ENCODE measurements around the gene CNOT8.

CNOT8 gene

DNA sequence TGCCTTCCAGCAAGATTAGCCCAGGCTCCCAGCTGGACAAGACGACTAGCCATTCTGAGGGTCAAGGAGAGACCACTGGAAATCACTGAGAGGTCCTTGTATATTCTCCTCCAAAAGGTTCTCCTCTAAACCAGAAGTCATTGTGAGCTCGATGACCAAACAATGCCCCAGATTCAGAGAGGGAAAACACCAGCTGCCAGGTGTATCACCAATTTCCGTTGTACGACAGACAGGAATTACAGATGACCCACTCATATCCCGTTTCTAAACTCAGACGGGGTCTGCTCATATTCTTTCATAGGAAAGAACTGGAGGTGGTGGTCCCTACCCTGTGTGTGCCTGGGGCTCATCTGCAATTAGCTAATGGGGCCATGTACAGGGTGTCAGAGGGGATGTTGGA, 22.2 kb upstream of the CNOT8 start:
- DNase-seq = no peak

DNA sequence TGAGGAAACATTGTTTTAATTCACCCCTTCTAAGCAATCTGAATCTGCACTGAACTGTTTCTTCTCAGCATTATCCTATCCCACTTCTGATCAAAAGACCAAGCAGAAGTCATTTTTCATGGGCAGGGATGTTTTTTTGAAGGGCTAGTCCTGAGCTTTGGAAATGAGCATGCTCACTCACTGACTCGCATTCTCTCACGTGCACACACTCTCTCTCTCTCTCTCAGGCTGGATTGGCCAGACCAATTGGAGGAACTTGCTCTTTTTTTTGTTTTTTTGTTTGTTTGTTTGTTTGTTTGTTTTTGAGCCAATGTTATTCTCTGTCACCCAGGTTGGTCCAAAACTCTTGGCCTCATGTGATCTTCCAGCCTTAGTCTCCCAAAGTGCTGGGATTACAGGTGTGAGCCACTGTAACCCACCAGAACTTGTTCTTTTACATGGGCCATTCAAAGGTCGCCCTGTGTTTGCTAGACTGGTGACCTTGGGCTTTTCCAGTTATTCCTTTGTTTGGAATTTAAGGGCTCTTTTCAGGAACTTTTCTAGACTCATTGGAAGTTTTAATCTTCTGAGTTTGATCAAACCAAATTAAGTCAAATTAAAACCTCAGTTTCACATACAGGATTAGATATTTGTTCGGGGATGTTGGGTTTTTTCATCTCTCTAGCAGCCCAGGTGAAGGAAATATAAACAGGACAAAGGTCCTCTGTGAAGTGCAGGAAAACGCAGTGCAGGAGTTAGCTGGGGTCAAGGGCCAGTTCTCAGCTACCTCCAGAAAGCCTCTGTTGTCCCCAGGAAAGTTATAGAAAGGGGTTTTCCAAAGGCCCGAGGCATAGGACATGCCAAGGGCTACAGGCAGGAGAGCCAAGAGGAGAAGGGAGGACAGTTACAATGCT, 21.2 kb upstream of the CNOT8 start:
- DNase-seq = no peak

GRCh38 chr5:154840435-154841272, 17.8 kb upstream of the CNOT8 start:
- no peak for DNase-seq

- no peak for DNase-seq
These were observed 17.2 kb upstream of the CNOT8 start for GRCh38 chr5:154841273-154841661.

DNA sequence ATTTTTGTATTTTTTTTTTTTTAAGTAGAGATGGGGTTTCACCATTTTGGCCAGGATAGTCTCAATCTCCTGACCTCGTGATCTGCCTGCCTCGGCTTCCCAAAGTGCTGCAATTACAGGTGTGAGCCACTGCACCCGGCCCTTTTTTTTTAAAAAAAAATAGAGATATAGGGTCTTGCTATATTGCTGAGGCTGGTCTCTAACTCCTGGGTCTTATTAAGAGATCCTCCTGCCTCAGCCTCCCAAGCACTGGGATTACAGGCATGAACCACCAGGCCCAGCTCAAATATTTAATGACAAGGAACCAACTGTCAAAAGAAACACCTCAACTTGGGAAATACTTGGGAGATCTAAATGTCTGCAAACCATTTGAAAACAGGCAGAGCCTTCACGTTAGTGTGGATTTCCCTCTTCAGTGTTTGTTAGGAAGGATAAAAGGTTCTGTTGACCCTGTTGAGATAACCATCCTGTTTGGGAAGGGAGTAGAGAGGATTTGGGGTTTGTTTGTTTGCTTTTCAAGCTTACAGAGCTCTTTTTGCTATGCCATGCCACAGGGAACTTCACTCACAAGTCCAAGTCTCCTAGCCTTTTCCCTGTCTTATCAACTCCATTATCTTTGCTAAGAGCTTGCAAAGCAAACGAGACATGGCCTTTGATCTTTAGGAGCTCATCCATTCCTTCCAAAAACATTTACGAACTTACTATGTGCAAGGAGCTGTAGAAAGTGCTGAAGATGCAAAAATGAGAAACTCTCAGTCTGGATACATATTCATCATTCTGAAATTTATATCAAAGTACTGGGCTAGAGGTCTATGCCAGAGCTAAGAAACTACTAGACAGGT, 15.5 kb upstream of the CNOT8 start:
- no peak for DNase-seq

DNA sequence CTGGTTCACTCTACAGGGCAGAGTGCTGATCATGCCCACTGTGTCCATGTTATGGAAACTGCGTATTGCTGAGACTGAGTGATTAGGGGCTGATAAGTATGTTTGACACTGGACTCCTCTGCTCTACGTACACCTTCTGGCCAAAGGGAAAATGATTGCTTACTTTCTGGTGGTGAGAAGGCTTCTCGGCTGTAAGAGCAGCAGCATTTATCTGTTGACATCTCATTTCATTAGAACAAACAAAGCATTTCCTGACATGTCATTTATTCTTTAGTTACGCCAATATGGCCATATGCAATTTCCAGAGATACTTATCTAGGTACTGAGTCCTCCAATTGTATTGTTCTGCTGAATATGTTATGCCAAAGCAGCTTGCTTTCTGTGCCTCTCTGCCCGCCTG, 13.6 kb upstream of the CNOT8 start:
- no peak for DNase-seq

GRCh38 chr5:154849264-154849785, 9.1 kb upstream of the CNOT8 start:
- DNase-seq = no peak

- no peak for DNase-seq
These were observed 8.6 kb upstream of the CNOT8 start for GRCh38 chr5:154849791-154850201.

GRCh38 chr5:154850255-154851062, 8.0 kb upstream of the CNOT8 start, which contains the start of gene FAXDC2:
FAXDC2 (minus strand) TSS chr5:154850603; CDS start chr5:154838178, 12,425 bp downstream.
- DNase-seq = no peak

DNA sequence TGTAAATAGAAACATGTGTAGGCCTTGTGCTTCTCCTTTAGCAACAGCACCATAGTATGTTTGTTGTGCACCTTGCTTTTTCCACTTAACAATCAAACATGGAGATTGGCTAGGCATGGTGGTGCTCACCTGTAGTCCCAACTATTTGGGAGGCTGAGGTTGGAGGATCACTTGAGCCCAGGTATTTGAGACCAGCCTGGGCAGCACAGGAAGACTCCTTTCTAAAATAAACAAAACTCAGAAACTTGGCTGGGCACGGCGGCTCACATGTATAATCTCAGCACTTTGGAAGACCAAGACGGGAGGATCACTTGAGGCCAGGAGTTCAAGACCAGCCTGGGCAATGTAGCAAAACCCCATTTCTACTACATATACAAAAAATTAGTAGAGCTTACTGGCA, 7.1 kb upstream of the CNOT8 start:
- DNase-seq = no peak

- DNase-seq = peak; percentile 75 to 85
These were observed 714 bp upstream of the CNOT8 start for GRCh38 chr5:154857530-154858296.

DNA sequence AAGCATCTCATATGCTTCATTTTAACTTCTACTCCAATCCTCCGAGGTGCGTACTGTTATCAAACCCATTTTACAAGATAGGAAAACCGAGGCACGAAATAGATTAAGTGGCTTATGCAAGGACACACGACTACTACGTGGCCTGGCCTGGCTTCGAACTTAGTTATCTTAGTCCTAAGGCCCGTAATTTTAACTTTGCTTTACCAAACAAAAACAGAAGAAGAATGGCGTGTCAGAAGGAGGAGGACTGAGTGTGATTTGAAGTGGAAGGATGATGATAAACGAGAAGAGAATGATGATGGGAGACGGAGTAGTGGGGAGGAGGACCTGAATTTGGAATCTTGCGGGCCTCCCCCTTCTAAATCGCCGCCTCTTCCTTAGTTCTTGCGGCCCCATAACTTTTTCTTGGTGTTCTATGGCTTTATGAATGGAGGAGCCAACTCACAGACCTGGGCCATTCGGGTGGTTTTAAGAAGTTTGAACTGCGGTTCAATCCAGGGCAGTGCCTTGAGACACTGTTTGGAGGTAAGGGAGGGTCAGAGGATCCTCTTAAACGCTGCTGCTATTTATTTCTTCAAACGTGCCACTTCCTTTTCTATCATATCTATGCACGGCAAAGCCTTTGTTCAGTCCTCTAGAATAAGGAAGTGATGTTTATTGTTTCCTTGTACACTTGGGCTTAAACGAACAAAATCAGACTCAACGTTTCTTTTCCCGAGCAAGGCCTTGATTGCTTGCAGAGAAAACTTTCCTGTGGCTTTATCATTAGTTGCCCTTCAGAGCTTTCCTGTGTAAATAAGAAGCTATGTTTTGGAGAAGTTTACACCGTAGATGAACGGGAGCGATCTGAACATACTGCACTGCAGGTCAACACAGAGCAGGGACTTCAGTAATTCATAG, 795 bp downstream of the CNOT8 start:
- no peak for DNase-seq

- no peak for DNase-seq
These were observed 1.7 kb downstream of the CNOT8 start for GRCh38 chr5:154860123-154860522.

DNA sequence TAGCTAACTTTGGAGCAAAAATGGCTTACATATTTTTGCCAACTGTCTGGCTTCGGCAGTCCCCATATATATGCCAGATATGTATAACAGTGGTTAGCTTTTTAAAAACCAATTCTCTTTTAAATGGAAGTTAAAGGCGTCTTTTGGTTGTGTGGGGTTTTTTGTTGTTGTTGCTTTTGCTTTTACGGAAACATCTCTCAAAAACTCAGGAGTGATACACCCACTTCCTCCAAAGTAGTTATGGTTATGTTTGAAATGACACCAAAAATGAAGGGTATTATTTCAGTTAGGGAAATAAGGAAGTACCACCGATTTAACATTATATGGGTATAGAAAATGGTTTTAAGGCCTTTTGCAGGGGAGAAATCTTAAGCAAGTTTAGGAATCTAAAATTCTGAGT, 2.3 kb downstream of the CNOT8 start:
- DNase-seq = no peak

DNA sequence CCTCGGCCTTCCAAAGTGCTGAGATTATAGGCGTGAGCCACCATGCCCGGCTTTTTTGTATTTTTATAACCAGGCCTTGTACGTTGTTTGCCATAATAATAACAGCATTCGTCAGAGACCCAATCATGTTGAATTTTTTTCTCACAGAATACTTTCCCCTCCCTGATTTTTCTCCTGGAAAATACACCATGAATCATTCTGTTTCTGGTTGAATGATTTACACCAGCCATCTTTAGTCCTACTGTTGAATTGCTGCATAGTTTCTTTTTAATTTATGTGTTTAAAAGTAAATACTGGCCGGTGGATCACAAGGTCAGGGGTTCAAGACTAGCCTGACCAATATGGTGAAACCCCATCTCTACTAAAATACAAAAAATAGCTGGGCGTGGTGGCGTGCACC, 3.5 kb downstream of the CNOT8 start:
- DNase-seq = no peak

- no peak for DNase-seq
These were observed 4.3 kb downstream of the CNOT8 start for GRCh38 chr5:154862766-154863165.

DNA sequence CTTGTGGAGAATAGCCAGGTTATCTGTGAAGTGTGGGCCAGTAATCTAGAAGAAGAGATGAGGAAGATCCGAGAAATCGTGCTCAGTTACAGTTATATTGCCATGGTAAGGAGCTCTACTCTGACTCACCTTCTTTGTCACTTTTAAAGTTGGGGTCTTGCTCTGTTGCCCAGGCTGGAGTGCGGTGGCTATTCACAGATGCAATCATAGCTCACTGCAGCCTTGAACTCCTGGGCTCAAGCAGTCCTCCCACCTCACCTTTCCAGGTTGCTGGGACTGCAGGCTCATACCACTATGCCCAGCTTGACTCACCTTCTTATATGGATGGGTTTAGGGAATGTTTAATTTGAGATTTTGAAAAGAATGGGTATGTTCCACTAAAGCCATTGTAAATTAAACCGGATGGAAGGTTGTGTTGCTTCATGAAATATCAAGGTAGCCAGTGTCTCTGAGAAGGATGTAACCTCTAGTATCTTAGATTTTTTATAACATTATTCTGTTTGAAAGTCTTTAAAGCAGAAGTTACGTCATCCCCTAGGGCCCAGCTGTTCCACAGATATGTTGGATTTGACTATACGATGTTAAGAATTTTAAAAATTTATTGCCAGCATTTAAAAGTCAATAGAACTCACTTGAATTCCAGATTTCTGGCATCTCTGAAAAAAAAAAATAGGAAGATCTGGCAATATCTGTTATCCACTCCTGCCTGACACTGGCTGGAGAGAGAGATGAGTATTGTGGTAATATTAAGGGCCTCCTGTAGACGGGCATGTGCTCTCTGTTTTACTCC, 5.1 kb downstream of the CNOT8 start:
- DNase-seq = no peak

DNA sequence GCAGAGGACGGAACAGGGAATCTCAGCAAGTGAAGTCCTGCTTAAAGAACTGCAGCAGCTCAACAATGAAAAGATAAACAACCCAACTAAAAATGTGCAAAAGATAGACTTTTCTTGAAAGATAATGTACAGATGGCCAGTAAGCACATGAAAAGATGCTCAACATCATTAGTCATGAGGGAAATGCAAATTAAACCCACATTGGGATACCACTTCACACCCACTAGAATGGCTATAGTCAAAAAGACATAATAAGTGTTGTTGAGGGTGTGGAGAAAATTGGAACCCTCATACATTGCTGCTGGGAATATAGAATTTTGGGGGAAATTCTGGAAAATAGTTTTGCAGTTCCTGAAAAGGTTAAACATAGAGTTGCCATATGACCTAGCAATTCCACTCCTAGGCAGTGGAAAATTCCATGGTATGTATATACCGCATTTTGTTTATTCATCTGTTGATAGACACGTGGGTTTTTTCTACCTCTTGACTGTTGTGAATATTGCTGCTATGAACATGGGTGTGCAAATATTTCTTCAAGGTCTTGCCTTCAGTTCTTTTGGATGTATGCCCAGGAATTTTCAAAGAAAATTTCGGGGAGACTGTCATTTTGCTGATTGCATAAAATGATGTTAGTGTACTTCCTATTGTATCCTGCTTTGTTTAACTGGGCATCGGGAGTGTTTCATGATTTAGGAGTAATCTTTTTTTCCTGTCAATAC, 7.2 kb downstream of the CNOT8 start:
- DNase-seq = no peak

Data from stimulated activated CD4-positive, alpha-beta T cell treated with anti-CD3 and anti-CD28 coated beads, Interleukin-4, amount 100 ng/mL, for 4 hours (primary cell).